Esophagus (tissue), 2 donors: ENCODE results near the gene BAMBI. TPM values are rescaled to one million over a fixed set of nuclear protein-coding genes. Genes with fewer than 3 reads are reported as not detected.

Experiments
- H3K27ac ChIP-seq, 2 donors: one replicate each; pipeline ENCODE4 v1.5.1; 2013; ENCODE audit warnings: low read depth in 2 of 2, mild to moderate bottlenecking in 2 of 2, inconsistent platforms in 1 of 2, low read length in 1 of 2, moderate library complexity in 1 of 2
- H3K27me3 ChIP-seq, 2 donors: one replicate each; pipeline ENCODE4 v1.6.1; 2013; ENCODE audit warnings: low read length in 2 of 2, control low read depth in 1 of 2, mild to moderate bottlenecking in 1 of 2; ENCODE audit not compliant: insufficient read depth in 2 of 2, control insufficient read depth in 1 of 2
- H3K36me3 ChIP-seq, 2 donors: one replicate each; pipeline ENCODE4 v1.6.1; 2013; ENCODE audit warnings: low read length in 1 of 2; ENCODE audit not compliant: control insufficient read depth in 2 of 2, insufficient read depth in 2 of 2
- H3K4me1 ChIP-seq, 2 donors: one replicate each; pipeline ENCODE4 v1.6.1; 2013; ENCODE audit warnings: low read length in 1 of 2; ENCODE audit not compliant: control insufficient read depth in 2 of 2, insufficient read depth in 2 of 2
- H3K4me3 ChIP-seq, 2 donors: one replicate each; pipeline ENCODE4 v1.5.1; 2013; ENCODE audit warnings: low read length in 2 of 2, mild to moderate bottlenecking in 2 of 2, low read depth in 1 of 2, moderate library complexity in 1 of 2
- H3K9me3 ChIP-seq, 2 donors: one replicate each; pipeline ENCODE4 v1.6.1; 2013; ENCODE audit warnings: mild to moderate bottlenecking in 2 of 2, low read depth in 1 of 2, low read length in 1 of 2, moderate library complexity in 1 of 2; ENCODE audit not compliant: control insufficient read depth in 2 of 2, insufficient read depth in 1 of 2
- WGBS, 2 donors: extraction: QIAGEN DNeasy Blood & Tissue Kit; methylation state at CpG; one replicate each; pipeline ENCODE4 v1.1.7; 2013; 5-methylcytosine and 5-hydroxymethylcytosine counted together
- polyA plus RNA-seq, 2 donors: library from polyadenylated mRNA; stranded (reverse); fragments of 200-250 nt; gene quantifications; one replicate each; pipeline ENCODE4 v1.2.3, GENCODE V29; 2013
- donor health status: healthy with polysubstance abuse.
- donor health status: Bipolar disorder and iron deficiency.

Gene BAMBI
- polyA plus RNA-seq, 2 donors: 0.59 to 6.7 TPM

DNA sequence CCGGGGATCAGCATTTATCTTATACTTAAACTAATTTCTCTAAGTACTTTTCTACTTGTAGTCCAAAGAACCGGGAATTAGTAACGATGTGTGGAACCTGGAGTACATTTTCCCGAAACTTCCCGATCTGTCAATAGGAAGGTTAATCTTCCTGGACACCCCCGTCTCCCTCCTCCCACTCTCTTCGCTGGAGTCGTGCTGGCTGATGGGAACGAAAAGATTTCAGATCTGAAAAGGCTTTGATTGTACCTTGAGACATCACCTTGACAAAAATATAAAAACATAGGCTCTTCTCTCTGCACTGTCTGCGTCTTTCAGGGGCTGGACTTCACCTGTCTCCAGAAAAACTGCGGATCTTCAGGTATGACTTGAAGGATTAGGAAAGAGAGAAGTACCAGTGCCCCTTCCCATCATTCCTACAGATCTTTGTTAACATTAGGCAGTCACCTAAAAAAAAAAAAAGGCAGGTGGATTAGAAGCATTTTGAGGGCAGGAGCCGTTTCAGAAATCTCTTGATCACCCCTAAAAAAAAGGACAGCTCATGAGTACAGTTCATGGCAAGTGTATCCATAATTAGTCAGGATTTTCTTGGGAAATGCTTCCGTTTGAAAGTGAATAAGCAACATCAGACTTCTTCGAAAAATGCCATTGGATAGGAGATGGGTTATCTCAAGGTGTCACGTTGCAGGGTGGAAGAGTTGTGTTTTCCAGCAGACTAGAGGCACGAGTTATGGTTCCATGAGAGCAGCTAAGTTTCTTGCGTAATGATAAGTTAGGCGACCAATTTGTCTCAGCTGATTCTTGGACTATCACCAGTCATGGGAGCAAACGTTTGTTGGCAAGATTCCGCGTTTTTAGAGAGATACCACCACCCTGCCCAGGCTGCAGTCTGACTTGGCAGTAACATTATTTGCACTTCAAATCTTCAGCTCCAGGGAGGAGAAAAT, 7.8 kb upstream of the BAMBI start:
- H3K4me1 ChIP-seq: peaks cover 0 to 4% of the 10 kb centered on the region in 2 donors
- peak overlapping the region in 1 of 2 donors; percentile 35 for H3K4me3 ChIP-seq
- H3K27me3 ChIP-seq: peaks cover 0 to 9% of the 10 kb centered on the region in 2 donors
- H3K27ac ChIP-seq: no peak overlapping the region
- WGBS, 2 donors: 33 to 37% methylated on average over 21 of the region's 21 CpGs
- no peaks in the 10 kb centered on the region for H3K36me3 ChIP-seq
- no peaks in the 10 kb centered on the region for H3K9me3 ChIP-seq

DNA sequence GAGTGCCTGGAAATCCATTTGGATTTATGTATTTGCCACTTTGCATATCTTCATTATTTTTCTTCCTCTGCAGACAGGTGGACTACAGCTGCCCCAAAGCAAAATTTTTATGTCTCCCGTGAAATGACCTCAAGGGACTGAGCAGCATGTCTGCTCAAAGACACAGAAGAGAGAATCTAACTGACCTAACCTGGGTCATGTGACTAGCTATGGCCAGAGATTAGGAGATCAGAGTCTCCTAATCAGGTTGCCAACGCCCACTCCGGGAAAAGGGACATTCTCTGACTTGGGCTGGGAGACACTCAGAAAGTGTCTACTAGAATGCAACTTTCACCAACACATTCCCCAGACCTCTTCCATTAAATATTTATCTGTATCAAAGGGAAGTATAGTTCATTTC, 2.5 kb upstream of the BAMBI start:
- H3K27me3 ChIP-seq: peaks cover 0 to 6% of the 10 kb centered on the region in 2 donors
- H3K4me1 ChIP-seq: peaks cover 0 to 3% of the 10 kb centered on the region in 2 donors

DNA sequence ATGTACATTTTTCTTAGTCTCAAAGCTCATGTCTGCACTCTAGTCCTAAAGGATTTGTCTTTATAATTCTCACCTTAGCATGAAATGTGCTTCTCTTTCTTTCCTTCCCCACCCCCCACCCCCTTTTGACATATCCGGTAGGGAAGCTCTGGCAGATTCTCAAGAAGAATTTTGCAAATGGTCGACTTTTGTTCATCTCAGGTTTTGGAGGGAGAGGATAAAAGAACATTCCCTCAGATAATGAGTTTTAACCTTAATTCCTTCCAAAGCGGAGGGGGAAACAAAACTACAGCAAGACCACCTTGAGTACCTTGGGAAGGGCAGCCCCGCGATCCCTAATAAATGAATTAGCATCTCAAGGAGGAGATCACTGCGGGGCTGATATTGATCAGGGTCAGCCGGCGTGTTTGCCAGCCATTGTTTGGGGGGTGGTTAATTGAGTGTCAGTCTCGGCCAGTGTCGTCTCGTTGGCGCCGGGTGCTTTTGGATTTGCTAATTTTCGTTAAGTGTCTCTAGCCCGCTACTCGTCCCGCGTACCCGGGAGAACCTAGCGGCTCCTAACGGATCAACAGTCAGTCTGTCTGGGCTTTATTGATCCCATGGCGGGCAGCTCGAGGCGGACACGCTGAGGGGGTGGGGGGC, 874 bp upstream of the BAMBI start:
- 6 to 7% methylated on average over 25 of the region's 25 CpGs for WGBS, 2 donors
- H3K27ac ChIP-seq: no peak overlapping the region
- H3K36me3 ChIP-seq: no peaks in the 10 kb centered on the region
- no peaks in the 10 kb centered on the region for H3K9me3 ChIP-seq
- peak overlapping the region; percentile 12 to 27 for H3K4me3 ChIP-seq
- H3K27me3 ChIP-seq: peaks cover 0 to 6% of the 10 kb centered on the region in 2 donors
- peaks cover 0 to 3% of the 10 kb centered on the region in 2 donors for H3K4me1 ChIP-seq

More for the DNA sequence above, 2.5 kb upstream of the BAMBI start:
- no peak overlapping the region for H3K4me3 ChIP-seq
- H3K9me3 ChIP-seq: no peaks in the 10 kb centered on the region
- H3K36me3 ChIP-seq: no peaks in the 10 kb centered on the region
- H3K27ac ChIP-seq: no peak overlapping the region
- whole genome bisulfite sequencing, 2 donors: 72 to 75% methylated on average over 3 of the region's 3 CpGs

DNA sequence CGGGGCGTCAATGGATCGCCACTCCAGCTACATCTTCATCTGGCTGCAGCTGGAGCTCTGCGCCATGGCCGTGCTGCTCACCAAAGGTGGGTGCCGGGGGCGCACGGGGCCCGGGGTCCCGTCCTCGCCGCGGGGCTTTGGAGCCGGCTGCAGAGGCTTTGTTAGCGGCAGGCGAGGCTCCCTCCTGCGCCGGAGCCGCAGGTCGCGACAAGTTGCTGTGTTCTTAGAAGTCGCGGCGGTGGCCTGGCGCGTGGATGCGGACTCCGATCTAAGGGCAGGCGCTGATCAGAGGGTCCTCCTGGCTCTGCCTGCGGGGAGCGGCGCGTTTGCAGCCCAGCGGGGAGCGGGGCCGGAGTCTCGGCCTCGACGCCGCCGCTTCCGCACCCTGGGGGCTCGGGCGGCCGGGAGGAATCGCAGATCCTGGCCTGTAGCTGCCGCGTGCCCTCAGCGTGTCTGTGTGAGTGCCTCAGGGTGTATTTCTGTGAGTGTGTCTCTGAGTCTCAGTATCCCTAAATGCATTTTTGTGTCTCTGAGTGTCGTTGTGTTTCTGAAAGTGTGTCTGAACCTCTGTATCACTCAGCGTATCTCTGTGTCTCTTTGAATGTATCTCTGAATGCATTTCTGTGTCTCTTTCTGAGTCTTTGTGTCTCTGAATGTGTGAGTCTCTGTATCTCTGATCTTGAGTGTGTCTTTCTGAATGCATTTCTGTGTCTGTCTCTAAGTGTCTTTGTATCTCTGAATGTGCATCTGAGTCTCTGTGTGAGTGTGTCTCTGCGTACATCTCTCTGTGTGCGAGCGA, 766 bp downstream of the BAMBI start:
- Histone ChIP-seq H3K4me1 (peaks cover 0 to 3% of the 10 kb centered on the region in 2 donors), H3K36me3 (no peaks in the 10 kb centered on the region), H3K9me3 (no peaks in the 10 kb centered on the region), H3K27ac (peak overlapping the region in 1 of 2 donors; percentile 42), H3K27me3 (peaks cover 0 to 6% of the 10 kb centered on the region in 2 donors), H3K4me3 (peak overlapping the region; percentile 68 to 76)
- 5 to 6% methylated on average over 54 of the region's 54 CpGs for WGBS, 2 donors

DNA sequence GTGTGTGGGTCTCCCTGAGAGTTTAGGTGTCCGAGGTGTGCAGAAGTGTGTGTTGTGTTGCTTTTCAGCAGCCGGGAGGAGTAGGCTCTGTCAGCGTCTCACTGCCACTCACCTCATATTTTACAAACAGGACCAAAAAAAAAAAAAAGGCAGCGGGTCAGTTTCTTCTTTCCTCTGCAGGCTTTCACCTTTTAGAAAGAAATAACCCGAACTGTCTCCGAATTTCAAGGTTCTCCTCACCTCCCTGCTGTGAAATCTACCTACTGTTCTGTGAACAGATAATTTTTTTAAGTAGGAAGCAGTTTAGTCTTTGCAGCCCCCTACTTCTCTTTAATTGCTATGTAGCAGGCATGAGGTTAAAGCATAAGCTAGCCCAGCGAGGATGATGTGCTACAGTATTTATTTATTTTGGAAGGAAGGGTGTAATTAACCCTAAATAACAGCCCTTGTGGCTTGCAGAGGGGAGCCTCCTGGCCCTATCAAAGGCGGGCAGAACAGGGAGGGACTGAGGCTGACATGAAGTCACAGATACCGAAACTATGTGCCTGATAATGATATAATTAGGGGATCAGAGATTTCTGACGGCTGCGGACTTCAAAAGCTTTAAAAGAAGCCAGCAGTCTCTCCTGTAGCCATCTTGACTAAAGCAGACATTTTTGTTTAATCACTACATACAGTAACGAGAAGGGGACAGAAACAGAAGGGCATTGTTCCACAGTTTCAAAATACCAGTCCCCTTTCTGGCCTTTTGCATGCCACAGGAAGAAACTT, 1.6 kb downstream of the BAMBI start:
- 48 to 52% methylated on average over 12 of the region's 12 CpGs for WGBS, 2 donors
- Histone ChIP-seq H3K27me3 (peaks cover 0 to 6% of the 10 kb centered on the region in 2 donors), H3K36me3 (no peaks in the 10 kb centered on the region), H3K9me3 (no peaks in the 10 kb centered on the region), H3K4me1 (peaks cover 0 to 3% of the 10 kb centered on the region in 2 donors), H3K27ac (no peak overlapping the region), H3K4me3 (peak overlapping the region in 1 of 2 donors; percentile 68)

DNA sequence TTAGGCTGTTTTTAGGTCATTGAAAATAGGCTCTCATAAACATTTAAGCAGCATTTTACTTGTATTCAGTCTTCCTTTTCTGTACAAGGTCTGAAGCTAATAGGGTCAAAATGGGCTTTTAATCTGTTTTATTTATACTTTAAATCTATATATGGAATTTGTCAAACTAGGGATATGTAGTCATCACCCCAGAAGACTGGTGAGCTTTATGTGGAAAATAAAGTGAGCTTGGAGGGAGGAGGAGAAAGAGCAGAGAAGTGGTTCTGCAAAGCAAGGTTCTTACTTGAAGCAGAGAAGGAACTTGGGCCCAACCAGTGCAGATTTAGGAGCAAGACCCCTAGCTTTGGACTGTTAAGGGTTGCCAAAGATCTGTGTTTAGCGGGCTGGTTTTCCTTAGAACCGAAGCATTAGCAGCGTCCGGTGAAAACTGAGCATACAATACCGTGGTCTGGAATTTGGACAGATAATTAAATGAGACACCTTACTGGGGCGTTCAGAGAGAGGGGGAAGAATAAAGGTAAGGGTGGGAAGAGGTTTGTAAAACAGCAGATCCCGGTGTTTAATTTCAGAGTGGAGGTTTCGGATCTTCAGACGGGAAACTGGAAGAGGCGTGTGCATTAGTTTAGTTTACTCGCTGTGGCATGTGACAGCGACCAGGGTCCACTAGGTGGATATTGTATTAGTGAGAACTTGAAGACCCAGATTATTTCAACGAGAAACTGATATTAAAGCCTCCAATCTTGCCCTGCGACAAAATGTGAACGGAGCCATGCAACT, 2.4 kb downstream of the BAMBI start:
- Histone ChIP-seq H3K27me3 (peaks cover 0 to 6% of the 10 kb centered on the region in 2 donors), H3K4me3 (no peak overlapping the region), H3K4me1 (peaks cover 0 to 3% of the 10 kb centered on the region in 2 donors), H3K36me3 (no peaks in the 10 kb centered on the region), H3K9me3 (no peaks in the 10 kb centered on the region), H3K27ac (no peak overlapping the region)
- WGBS, 2 donors: 54 to 65% methylated on average over 15 of the region's 15 CpGs

DNA sequence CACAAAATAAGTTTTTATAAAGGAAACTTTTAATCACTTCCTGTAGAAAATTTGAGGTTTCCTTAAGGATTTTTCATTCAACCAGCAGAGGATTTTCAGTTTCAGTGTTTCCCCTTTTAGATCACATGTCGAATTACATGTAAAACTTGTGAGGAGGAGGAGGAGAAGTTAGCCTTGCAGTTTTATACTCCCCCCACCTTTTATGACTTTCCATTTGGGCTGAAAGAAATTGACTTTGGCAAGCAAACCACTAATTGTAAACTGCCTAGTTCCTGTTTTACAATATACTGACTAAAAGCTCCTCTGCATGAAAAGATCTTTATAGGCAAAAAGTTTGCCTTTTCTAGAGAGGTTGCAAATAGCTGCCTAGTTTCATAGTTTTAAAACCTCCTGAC, 3.0 kb downstream of the BAMBI start:
- WGBS, 2 donors: 55 to 69% methylated on average over 1 of the region's 1 CpG
- no peak overlapping the region for H3K27ac ChIP-seq
- H3K27me3 ChIP-seq: peaks cover 0 to 6% of the 10 kb centered on the region in 2 donors
- no peaks in the 10 kb centered on the region for H3K36me3 ChIP-seq
- no peak overlapping the region for H3K4me3 ChIP-seq
- H3K4me1 ChIP-seq: peaks cover 0 to 3% of the 10 kb centered on the region in 2 donors
- no peaks in the 10 kb centered on the region for H3K9me3 ChIP-seq

DNA sequence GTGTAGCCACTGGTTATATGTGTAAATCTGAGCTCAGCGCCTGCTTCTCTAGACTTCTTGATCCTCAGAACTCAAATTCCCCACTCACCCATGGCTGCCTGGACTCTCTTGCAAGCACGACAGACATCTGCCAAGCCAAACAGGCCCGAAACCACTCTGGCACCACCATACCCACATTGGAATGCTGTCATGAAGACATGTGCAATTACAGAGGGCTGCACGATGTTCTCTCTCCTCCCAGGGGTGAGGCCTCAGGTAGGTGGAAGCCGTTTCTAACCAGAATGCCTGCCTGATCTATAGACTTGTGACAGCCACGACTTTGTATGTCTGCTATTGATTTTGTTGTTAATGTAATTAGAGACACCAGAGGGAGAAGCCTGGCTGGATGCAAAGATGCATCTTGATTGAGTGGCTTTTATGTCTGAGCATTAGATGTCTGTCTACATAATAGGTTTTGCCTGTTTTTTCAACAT, 4.0 kb downstream of the BAMBI start:
- no peak overlapping the region for H3K27ac ChIP-seq
- H3K4me1 ChIP-seq: peaks cover 0 to 3% of the 10 kb centered on the region in 2 donors
- H3K36me3 ChIP-seq: no peaks in the 10 kb centered on the region
- no peaks in the 10 kb centered on the region for H3K9me3 ChIP-seq
- WGBS, 2 donors: 73 to 78% methylated on average over 6 of the region's 6 CpGs
- H3K27me3 ChIP-seq: peaks cover 0 to 6% of the 10 kb centered on the region in 2 donors
- H3K4me3 ChIP-seq: no peak overlapping the region
